ENCODE data around the gene GLB1L2. TPM values are rescaled to one million over a fixed set of nuclear protein-coding genes. Genes with fewer than 3 reads are reported as not detected.

The GLB1L2 gene, protein sequence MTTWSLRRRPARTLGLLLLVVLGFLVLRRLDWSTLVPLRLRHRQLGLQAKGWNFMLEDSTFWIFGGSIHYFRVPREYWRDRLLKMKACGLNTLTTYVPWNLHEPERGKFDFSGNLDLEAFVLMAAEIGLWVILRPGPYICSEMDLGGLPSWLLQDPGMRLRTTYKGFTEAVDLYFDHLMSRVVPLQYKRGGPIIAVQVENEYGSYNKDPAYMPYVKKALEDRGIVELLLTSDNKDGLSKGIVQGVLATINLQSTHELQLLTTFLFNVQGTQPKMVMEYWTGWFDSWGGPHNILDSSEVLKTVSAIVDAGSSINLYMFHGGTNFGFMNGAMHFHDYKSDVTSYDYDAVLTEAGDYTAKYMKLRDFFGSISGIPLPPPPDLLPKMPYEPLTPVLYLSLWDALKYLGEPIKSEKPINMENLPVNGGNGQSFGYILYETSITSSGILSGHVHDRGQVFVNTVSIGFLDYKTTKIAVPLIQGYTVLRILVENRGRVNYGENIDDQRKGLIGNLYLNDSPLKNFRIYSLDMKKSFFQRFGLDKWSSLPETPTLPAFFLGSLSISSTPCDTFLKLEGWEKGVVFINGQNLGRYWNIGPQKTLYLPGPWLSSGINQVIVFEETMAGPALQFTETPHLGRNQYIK
- 0.09 TPM in 1 of 2 replicates, not detected in the other for total RNA-seq

DNA sequence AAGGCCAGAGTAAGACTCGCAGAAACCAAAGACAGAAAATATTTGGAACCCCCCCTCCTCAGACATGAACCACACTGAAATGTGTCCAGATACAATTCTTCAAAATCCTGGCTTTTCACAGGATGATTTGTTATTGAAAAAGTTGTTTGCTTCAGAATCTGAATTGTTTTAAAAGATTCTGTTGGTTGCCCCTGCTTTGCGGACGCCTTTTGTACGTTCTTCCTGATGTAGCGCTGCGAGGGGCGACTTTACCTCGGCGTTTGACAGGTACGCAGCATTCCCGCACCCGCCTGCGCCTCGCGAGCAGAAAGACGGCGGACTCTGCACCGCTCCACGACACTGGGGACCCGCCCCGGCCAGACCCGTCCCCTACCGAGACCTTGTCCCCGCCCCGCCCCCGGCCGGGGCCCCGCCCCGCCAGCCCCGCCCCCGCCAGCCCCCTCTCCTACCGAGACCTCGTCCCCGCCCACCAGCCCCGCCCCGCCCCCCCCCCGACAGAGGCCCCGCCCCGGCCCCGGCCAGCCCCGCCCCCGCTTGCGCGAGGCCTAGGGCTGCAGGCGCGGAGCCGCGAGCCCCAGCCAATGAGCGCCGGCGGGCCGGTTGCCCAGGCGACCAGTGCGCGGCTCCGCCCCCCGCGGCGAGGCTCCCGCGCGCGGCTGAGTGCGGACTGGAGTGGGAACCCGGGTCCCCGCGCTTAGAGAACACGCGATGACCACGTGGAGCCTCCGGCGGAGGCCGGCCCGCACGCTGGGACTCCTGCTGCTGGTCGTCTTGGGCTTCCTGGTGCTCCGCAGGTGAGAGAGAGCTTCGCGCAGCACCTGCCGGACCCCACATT lies at the start of gene GLB1L2:
GLB1L2 (plus strand) TSS at position 635 of the 835 bp plus-strand sequence; CDS start at position 709, 74 bp downstream.

DNA sequence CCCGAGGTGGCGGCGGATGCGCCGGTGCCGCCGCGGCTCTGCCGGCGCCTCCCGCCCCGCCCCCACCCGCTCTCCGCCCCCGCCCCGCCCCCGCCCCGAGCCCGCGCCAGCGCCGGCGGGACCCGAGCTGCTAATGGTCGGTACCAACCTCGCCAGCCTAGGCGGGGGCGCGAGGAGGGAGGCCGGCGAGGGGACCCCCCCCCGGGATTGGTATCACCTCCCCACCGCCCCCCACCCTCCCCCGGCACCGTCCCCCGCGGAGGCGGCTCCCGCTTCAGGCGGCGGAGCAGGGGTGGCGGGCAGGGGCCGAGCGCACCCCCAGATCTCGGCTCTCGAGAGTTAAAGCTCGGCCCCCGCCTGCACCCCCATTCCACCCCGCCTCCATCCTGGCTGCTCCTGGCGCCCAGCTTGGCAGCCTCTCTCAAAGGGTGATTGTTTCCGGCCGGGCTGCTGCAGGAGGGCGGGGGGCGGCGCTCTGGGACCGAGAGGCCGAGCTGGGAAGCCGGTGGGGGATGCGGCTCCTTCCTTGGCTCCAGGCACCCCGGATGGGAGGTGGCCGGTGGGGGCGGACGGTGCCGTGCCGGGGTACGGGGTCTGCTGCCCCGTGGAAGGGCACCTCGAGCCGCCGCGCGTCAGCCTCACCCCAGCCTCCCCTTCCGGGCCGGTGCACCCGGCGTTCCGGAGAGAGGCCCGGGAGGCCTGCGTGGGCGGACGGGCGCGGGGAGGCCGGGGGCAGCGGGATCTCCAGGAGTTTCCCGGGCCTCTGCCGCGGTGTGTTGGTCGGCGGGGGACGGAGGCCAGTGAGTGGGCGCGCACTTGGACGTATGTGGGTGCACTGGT lies 80.6 kb downstream of the GLB1L2 start, which contains the start of gene B3GAT1:
B3GAT1 (minus strand) TSS at position 40 of the 840 bp plus-strand sequence. CDS start 24,583 bp downstream, outside the sequence.

Other genes starting within 250 kb of the GLB1L2 start
- 5.3 and 8.4 TPM in 2 replicates for gene NCAPD3, start 108.0 kb upstream of the GLB1L2 start, total RNA-seq
- gene VPS26B, start 107.3 kb upstream of the GLB1L2 start, total RNA-seq: 33.9 and 36.9 TPM in 2 replicates
- 69.8 and 90.0 TPM in 2 replicates for gene THYN1, start 78.6 kb upstream of the GLB1L2 start, total RNA-seq
- gene ACAD8, start 78.4 kb upstream of the GLB1L2 start, total RNA-seq: 14.8 and 18.8 TPM in 2 replicates
- not detected in 2 replicates for gene GLB1L3, start 55.6 kb upstream of the GLB1L2 start, total RNA-seq
- gene B3GAT1, start 80.3 kb downstream of the GLB1L2 start, total RNA-seq: under 0.01 TPM in 1 of 2 replicates, not detected in the other

All from bronchial smooth muscle cell (primary cell).